GM21786 (cell line): ENCODE results near the gene UBE2B.
"Not testable (repeated sequence)": the region's sequence is repeated elsewhere in the genome, so short reads cannot be mapped to it uniquely, and the experiment has no call there.

ENCODE experiments used
- ATAC-seq: cut with Tn5 transposase; IDR thresholded peaks from one replicate; pipeline ENCODE4 v1.9.1; 2021; ENCODE audit not compliant: unreplicated experiment

UBE2B gene

GRCh38 chr5:134370871-134371833, at the start of gene UBE2B:
Gene UBE2B, plus strand, starts transcription at chr5:134371569. Its CDS starts 27 bp downstream, at chr5:134371596.
- peak; percentile 69 for ATAC-seq

- no peak for ATAC-seq
Measured at GRCh38 chr5:134327327-134327726, 44.0 kb upstream of the UBE2B start.

DNA sequence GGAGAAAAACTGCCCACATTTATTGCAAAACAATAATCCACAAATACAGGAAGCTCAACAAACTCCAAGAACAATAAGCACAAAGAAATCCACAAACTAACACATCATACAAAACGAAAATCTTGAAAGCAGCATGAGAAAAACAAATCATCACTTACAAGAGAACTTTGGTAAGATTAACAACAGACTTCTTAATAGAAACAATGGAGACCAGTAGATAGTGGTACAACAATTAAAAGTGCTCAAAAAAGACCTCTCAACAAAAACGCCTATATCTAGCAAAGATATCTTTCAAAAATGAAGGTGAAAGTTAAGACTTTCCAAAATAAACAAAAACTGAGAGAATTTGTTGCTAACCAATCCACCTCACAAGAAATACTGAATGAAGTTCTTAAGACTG, 42.8 kb upstream of the UBE2B start:
- ATAC-seq, result no peak

DNA sequence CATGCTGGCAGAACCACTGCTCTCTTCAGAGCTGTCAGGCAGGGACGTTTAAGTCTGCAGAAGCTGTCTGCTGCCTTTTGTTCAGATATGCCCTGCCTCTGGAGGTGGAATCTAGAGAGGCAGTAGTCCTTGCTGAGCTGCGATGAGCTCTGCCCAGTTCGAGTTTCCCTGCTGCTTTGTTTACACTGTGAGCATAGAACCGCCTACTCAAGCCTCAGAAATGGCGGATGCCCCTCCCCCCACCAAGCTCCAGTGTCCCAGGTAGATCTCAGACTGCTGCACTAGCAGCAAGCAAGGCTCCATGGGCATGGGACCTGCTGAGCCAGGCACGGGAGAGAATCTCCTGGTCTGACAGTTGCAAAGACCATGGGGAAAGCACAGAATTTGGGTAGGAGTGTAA, 34.5 kb upstream of the UBE2B start:
- ATAC-seq, result not testable (repeated sequence)

- not testable (repeated sequence) for ATAC-seq
Measured at GRCh38 chr5:134343500-134343899, 27.9 kb upstream of the UBE2B start.

GRCh38 chr5:134345476-134345875, 25.9 kb upstream of the UBE2B start:
- not testable (repeated sequence) for ATAC-seq

- ATAC-seq, result no peak
Measured at GRCh38 chr5:134345996-134346395, 25.4 kb upstream of the UBE2B start.

- ATAC-seq, result no peak
Measured at GRCh38 chr5:134349463-134349862, 21.9 kb upstream of the UBE2B start.

DNA sequence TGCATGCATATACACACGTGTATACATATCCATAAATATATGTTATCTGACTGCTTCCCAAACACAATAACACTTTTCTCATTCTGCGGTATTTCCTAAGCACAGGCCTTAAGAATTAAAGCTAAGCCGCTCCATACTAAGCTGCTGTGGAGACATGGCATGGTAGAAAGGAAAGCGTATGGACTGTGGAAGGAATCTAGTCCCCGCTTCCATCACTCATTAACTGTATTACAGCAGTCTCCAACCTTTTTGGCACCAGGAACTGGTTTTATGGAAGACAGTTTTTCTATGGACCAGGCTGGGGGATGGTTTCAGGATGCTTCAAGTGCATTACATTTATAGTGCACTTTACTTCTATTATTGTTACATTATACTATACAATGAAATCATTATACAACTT, 15.7 kb upstream of the UBE2B start:
- no peak for ATAC-seq

- ATAC-seq, result no peak
Measured at GRCh38 chr5:134365604-134366003, 5.8 kb upstream of the UBE2B start.

DNA sequence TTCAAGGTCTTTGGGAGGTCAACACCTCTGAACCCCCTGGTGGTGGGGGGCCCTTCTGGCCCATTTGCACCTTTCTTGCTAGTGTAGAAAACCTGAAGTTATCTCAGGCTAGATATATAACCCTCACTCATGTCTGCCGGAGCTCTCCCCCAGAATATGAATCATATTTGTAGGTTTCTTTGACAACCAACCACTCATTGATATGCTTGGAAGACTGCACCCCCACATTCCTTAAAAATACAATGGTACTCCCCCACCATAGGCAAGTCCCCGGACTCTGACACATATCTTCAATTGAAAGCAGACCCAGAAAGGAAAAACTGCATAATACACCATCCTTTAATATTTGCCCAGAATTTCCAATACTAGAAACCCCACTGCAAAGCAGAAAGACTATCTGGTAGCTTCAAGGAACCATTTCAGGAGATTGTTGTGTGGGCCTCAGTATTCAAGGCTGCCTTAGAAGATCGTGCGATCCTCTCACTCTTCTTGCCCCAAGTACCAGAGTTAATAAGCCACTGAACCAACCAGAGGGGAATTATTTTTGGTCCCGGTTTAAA, 978 bp upstream of the UBE2B start:
- peak; percentile 11 for ATAC-seq

- no peak for ATAC-seq
Measured at GRCh38 chr5:134371834-134372340, 518 bp downstream of the UBE2B start.

DNA sequence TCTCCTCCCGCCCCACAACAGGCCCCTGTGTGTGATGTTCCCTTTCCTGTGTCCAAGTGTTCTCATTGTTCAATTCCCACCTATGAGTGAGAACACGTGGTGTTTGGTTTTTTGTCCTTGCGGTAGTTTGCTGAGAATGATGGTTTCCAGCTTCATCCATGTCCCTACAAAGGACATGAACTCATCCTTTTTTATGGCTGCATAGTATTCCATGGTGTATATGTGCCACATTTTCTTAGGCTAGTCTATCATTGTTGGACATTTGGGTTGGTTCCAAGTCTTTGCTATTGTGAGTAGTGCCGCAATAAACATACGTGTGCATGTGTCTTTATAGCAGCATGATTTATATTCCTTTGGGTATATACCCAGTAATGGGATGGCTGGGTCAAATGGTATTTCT, 2.3 kb downstream of the UBE2B start:
- not testable (repeated sequence) for ATAC-seq

DNA sequence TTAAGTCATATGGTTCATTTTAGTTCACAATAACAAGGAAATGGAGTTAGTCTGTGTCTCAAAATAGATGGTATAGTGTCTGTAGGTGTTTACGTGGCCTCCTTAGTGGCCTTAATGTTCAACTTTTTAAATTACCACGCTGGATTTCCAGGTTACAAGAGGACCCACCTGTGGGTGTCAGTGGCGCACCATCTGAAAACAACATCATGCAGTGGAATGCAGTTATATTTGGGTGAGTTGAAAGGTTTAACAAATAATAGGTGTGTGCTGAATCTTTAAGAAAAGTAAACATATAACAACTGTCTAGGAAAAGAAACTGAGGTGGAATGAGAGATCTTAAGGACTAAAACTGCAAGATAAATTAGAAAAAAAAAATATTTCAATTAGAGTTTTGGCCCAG, 2.9 kb downstream of the UBE2B start:
- ATAC-seq, result no peak

GRCh38 chr5:134380346-134380745, 9.0 kb downstream of the UBE2B start:
- no peak for ATAC-seq

DNA sequence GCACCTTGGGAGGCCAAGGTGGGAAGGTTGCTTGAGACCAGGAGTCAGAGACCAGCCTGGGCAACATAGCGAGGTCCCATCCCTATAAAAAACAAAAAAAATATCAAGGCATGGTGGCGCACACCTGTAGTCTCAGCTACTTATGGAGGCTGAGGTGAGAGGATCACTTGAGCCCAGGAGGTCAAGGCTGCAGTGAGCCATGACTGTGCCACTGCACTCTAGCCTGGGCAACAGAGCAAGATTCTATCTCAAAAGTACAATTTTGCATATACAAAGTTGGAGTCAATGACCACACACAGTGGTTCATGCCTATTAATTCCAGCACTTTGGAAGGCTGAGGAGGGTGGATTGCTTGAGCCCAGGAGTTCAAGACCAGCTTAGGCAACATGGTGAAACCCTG, 10.8 kb downstream of the UBE2B start:
- ATAC-seq, result not testable (repeated sequence)

DNA sequence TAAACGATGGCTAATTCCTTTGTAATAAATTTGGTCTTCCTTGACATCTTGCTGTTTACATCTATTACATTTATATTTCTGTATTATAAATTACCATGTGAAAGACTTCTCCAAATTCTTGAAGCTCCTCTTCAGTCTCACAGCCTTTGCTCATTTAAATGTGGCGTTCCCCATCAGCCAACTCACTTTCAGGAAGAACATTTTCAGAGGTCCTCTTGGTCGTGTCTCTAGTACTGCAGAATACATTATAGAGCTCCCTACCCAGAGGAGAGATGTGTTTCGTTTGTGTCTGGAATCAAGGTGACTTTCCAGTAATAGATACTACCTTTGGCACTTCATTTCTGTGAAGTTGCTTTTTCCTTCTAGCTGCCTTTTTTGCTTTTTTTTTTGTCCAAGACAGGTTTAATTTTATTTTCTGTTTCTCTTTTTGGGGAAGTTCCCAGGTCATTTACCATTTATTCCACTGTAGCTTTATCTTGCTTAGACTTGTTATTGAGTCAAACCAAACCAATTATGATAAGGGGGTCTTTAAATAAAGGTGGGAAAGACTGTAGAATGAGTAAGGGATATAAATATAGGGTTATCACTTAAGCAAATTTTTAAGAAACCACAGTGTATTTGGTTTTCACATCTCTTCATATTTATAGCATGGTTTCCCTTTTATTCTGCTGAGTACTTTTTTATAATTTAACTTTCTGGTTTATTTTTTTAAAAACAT, 12.8 kb downstream of the UBE2B start:
- ATAC-seq, result no peak

DNA sequence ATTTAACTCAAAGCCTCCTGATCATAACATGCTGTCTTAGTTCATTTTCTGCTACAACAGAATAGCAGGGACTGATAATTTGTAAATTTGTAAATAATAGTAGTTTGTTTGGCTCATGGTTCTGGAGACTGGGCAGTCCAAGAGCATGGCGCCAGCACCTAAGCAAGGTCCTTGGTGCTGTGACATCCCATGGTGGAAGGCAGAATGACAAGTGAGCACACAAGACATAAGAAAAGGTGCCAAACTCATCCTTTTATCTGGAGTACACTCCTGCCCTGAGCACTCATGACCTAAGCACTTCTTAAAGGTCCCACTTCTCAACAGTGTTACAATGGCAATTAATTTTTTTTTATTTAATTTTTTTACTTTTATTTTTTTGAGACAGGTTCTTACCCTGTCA, 16.1 kb downstream of the UBE2B start:
- ATAC-seq, result no peak

- ATAC-seq, result no peak
Measured at GRCh38 chr5:134392301-134392700, 20.9 kb downstream of the UBE2B start.

- no peak for ATAC-seq
Measured at GRCh38 chr5:134394932-134395331, 23.6 kb downstream of the UBE2B start.

DNA sequence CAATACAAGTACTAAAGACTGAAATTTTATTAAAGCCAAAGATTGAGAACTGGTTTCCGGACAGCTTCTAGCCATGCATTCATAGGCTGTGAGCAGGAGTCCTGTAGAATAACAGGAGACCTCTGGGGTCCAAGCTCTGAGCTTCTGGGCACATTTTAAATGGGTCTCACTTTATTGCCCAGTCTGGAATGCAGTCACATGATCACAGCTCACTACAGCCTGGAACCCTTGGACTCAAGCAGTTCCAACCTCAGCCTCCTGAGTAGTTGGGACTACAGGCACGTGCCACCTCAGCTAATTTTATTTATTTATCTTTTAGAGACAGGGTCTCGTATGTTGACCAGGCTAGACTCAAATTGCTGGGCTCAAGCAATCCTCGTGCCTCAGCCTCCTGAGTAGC, 24.9 kb downstream of the UBE2B start:
- ATAC-seq, result no peak
